PC-3 (cell line): ENCODE measurements around the gene MC1R.

Source experiments
- EZH2phosphoT487 ChIP-seq: fragments of 300-600 bp; sonication (generic); IDR thresholded peaks from 2 replicates; pipeline ENCODE4 v1.6.1; 2018; ENCODE audit warnings: mild to moderate bottlenecking, antibody characterized with exemption, low read length, borderline replicate concordance
- TF ChIP-seq, protein P1 (sequence below): fragments of 300-600 bp; sonication (generic); conservative IDR thresholded peaks from 2 replicates; pipeline ENCODE4 v1.5.1; 2017; ENCODE audit warnings: antibody characterized with exemption, low read depth, mild to moderate bottlenecking, low read length

DNA sequence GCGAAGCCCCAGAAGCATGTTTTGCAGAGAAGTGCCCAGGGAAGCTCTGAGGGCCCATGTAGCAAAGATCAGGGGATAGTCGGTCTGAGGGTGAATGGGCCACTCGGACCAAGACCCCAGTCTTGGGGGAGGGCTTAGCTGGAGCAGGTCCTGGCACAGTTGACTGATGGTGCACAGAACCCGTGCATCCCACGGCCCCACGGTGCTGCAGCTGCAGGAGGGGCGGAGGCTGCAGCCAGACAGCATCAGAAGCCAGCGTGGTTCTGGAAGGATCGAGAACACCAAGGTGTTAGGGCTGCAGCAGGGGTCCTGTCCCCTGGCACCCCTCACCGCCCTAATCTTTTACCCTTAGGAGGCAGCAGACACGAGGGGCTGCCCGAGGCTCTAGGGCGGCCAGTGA lies 6.5 kb upstream of the MC1R start:
- TF ChIP-seq, protein P1, sequence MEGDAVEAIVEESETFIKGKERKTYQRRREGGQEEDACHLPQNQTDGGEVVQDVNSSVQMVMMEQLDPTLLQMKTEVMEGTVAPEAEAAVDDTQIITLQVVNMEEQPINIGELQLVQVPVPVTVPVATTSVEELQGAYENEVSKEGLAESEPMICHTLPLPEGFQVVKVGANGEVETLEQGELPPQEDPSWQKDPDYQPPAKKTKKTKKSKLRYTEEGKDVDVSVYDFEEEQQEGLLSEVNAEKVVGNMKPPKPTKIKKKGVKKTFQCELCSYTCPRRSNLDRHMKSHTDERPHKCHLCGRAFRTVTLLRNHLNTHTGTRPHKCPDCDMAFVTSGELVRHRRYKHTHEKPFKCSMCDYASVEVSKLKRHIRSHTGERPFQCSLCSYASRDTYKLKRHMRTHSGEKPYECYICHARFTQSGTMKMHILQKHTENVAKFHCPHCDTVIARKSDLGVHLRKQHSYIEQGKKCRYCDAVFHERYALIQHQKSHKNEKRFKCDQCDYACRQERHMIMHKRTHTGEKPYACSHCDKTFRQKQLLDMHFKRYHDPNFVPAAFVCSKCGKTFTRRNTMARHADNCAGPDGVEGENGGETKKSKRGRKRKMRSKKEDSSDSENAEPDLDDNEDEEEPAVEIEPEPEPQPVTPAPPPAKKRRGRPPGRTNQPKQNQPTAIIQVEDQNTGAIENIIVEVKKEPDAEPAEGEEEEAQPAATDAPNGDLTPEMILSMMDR = no peak
- no peak for TF ChIP-seq EZH2phosphoT487
